Keratinocyte (primary cell): Measurements from ENCODE around the gene MTPN.

Experiments
- CTCF ChIP-seq, 3 experiments: IDR thresholded peaks in 1 of 3; conservative IDR thresholded peaks in 1 of 3; optimal IDR thresholded peaks in 1 of 3; 2 replicates in 2 of 3; 3 replicates in 1 of 3; pipeline versions ENCODE3 to v1.5.1; 2011; ENCODE audit warnings: low read length in 3 of 3, mild to moderate bottlenecking in 3 of 3, moderate library complexity in 2 of 3, control low read depth in 1 of 3, inconsistent platforms in 1 of 3; ENCODE audit not compliant: insufficient read depth in 2 of 3; ENCODE audit errors: extremely low read depth in 1 of 3
- EZH2 ChIP-seq: IDR thresholded peaks from one replicate; pipeline ENCODE4 v1.6.1; 2012; ENCODE audit warnings: inconsistent platforms, mild to moderate bottlenecking, low read length, moderate library complexity

GRCh38 chr7:136023134-136023869 lies 46.1 kb upstream of the MTPN start:
- no peak for TF ChIP-seq CTCF (optimal IDR thresholded peaks at IDR 0.05 in 1 of 3, IDR thresholded peaks at IDR 0.05 in 1 of 3, conservative IDR thresholded peaks at IDR 0.05 in 1 of 3; ENCODE audit: extremely low read depth in 1 of 3, insufficient read depth in 2 of 3, low read length in 3 of 3)
- TF ChIP-seq EZH2: no peak
